Measurements from ENCODE around the gene RNF152.

DNA sequence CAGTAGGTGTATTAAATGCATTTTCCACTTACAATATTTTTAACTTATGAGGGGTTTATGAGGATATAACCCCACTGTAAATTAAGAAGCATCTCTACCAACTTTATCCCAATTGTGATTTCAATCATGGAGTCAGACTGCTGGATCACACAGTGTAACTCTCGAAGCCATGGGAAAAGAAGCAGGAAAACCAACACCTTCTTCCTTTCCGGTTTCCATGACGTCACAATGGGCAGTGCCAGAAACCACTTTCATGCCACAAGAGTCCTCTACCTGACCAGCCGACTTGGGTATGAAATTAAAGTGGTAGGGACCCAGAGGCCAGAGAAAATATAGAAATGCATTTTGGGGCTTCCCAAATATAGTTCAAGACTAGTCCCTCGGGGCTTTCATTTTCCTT is 4.2 kb downstream of the RNF152 start:
- TF ChIP-seq, protein P1, sequence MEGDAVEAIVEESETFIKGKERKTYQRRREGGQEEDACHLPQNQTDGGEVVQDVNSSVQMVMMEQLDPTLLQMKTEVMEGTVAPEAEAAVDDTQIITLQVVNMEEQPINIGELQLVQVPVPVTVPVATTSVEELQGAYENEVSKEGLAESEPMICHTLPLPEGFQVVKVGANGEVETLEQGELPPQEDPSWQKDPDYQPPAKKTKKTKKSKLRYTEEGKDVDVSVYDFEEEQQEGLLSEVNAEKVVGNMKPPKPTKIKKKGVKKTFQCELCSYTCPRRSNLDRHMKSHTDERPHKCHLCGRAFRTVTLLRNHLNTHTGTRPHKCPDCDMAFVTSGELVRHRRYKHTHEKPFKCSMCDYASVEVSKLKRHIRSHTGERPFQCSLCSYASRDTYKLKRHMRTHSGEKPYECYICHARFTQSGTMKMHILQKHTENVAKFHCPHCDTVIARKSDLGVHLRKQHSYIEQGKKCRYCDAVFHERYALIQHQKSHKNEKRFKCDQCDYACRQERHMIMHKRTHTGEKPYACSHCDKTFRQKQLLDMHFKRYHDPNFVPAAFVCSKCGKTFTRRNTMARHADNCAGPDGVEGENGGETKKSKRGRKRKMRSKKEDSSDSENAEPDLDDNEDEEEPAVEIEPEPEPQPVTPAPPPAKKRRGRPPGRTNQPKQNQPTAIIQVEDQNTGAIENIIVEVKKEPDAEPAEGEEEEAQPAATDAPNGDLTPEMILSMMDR (IDR thresholded peaks at IDR 0.05) = no peak
- TF ChIP-seq POLR2AphosphoS5 (IDR thresholded peaks at IDR 0.05) (no peak), POLR2A (IDR thresholded peaks at IDR 0.05) (no peak), EP300 (IDR thresholded peaks at IDR 0.05) (peak in 1 of 4 donors; percentile 33)
